HG02870 (cell line): Measurements from ENCODE around the gene CDK18.
"Not testable (repeated sequence)": the region's sequence is repeated elsewhere in the genome, so short reads cannot be mapped to it uniquely, and the experiment has no call there.

ENCODE experiments used
- ATAC-seq: cut with Tn5 transposase; IDR thresholded peaks from one replicate; pipeline ENCODE4 v1.9.1; 2021; ENCODE audit warnings: mild to moderate bottlenecking, moderate library complexity; ENCODE audit not compliant: unreplicated experiment

The CDK18 gene

DNA sequence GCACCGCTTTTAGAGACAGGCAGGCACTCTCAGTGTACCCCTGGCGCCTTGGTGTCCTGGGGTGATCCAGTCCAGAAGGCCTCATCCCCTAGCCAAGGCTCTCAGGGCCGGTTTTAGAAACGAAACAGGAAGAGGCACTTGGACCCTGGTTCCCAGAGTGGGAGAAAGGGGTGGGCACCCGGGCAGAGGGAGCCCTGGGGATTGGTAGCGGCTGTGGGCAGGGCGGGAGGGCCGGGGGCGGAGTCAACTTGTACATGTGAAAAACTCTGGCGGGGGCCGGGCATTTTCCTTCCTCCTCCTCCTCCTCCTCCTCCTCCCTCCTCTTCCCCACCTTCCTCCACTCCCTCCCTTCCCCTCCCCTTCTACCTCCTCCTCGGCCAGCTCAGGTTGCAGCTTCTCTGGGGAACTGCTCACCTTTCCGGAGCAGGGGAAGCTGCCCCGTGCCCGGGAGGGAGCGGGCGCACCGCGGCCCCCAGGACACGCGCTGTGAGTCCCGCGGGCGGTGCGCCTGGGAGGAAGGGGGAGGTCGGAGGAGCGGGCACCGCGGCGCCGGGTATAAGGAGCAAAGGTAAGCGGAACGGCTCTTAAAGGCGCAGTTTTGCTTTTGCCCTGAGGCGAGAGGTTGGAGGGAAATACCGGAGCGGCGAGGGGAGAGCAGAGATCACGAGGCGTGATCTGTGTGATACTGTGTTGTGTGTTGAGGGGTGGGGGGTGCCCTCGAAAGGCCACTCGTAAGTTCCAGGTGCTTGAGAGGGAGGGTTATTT, at the start of gene CDK18:
TSS of gene CDK18 (plus strand) at position 359 of the 765 bp plus-strand sequence. CDS start 18,499 bp downstream, outside the sequence.
- no peak for ATAC-seq

DNA sequence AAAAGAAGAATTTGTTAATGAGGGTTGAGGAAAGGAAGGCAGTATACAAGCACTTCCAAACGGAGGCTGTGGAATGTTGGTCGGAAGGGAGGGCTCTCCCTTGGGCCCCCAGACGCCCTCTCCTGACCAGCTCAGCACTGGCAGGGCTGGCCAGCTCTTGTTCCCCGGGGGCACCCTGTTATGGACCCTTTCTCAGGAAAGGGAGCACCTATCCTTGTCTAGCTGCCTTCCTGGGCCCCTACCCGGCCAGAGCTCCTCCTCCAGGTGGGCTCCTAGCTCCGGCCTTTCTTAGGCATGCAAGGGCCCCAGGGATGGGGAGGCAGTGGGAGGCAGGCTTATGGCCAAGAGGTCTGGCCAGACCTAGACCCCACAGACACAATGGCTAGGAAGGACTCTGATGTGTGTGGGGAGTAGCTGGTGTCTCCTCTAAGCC, 49.5 kb upstream of the CDK18 start:
- ATAC-seq, result no peak

DNA sequence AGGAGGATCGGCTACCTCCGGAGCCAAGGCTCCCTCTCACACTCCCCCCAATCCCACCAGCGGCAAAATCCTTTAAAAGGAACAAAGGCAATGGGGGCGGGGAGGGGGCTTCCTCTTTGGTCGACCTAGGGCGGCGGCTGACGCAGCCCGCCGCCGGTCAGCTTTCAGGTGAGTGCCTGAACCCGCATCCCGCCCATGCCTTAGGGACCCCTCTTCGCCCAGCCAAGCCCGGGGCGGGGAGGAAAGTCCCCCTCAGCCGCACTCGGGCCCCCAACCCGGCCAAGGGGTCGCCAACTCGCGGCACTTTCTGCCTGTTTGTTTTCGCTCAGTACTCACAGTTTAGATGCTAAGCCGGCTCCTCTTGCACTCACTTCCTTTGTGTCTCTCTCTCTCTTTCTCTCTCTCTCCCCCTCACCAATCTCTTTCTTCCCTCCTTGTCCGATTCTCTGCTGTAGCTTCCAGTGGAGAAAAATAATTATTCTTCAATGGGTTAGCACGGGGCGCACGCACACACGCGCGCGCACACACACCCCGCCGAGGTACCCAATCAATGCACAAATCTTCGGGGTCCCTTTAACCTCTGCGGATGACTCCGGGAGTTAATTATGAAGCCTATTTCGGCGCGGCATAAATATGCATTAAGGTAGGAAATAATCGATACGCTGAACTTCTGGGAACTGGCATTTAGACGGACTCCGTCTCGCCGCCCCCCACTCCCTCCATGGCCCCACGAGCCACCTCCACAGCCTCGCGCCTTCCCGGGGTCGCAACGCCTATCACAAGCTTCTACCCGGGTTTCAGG, 48.7 kb upstream of the CDK18 start, which contains the start of gene BLACAT1:
TSS of gene BLACAT1 (minus strand) at position 465 of the 802 bp plus-strand sequence.
- ATAC-seq, result no peak

GRCh38 chr1:205456383-205456867, 48.0 kb upstream of the CDK18 start:
- no peak for ATAC-seq

DNA sequence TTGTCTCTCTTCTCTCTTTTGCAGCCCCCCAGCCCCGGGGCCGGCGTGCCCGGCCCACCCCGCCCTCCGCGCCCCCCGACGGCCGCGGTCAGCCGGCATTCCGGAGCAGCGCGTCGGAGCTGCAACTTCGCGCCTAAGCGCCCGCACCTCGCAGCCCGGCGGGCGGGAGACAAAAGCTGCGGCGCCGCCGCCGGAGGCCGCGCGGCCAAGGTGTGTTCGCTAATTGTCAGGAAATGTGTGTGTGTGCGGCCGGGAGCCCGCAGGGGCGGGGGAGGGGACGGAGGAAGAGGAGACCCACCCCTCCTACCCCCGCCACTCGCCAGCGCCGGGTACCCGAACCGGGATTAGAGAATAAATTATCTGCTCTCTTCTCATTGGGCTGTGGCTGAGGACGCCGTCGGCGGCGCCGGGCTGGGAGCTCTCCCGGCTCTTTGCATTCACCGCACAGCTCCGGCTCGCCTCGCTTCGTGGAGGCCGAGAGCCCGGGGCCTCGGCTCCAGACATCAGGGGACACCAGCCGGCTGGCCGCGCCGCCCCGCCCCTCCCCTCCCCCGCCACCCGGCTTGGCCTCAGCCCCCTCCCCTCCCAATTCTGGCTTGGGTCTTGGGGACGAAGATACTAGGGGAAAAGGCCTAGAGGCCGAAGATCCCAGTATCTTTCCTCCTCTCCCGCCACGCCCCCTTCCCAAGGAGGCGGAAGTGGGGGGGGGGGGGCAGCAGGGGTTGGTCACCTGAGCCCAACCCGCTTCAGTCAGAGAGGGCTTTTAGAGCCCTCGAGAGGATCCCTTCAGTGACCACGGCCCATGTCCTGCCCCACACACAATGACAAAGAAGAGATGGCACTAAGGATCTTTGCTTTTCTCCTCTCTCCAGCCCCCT, 47.4 kb upstream of the CDK18 start:
- ATAC-seq, result no peak

DNA sequence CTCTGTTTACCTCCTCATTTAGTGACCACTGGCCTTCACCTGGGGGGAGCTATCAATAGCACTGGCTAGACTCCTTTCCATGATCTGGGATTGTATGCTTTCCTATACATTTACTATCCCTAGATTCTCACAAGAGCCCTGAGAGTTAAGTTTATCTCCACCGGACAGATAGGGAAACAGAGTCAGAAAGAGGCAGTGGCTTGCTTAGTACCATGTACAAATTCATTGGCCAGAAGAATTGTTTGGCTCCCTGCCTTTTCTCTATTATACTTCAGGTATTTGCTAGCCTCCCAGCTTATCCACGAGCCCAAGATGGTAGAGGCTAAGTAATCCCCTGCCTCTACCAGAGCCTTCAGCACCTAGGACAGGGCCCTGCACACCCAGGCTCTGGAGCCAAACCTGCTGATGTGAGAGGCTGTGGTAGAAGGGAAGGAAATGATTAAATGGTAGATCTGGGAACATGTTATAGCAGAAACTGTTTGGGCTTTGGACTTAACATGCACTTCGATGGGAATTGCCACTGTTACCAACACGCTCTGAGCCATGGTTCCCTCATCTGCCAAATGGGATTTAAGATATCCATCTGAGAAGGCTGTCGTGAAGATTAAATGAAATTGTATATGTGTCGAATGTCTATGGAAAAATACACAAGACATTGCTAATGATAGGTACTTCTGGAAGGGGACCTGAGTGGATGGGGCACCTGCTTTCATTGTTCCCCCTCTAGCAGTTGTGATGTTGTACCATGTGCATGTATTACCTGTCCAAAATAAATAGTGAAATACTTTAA, 45.5 kb upstream of the CDK18 start:
- no peak for ATAC-seq

DNA sequence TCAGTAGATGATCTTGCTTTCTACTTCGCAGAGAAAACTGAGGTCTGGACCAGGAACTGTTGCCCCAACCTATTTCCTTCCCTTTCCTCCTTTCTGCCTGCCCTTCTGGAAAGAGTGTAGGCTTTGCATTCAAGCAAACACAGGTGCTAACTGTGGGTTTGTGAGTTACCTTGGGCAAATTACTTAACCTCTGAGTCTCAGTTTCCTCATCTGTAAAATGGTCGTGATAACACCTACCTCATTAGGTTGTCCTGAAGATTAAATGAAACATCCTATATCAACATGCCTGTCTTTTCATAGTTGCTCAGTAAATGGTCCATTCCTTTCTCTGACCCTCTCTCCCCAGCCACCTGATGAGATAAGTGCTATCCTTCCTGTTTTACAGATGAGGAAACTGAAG, 39.1 kb upstream of the CDK18 start:
- ATAC-seq, result no peak

GRCh38 chr1:205466595-205467220, 37.8 kb upstream of the CDK18 start:
- ATAC-seq, result no peak

DNA sequence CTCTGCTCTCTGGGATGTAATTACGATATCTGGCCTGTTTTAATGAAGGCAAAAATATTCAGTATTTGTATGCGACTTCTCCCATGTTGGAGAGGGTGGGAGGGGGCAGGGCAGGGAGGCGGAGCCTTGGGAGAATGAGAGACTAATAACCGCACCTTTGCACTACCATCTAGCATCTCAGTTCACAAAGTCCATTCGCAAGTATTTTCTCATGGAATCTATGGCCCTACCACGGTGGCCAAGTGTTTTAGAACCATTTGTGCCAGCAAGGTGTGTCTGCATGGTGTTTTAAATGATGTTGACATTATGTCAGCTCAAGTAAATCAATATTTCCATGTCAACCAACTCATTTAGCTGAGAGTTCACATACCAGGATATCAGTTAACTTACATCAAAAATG, 34.3 kb upstream of the CDK18 start:
- no peak for ATAC-seq

DNA sequence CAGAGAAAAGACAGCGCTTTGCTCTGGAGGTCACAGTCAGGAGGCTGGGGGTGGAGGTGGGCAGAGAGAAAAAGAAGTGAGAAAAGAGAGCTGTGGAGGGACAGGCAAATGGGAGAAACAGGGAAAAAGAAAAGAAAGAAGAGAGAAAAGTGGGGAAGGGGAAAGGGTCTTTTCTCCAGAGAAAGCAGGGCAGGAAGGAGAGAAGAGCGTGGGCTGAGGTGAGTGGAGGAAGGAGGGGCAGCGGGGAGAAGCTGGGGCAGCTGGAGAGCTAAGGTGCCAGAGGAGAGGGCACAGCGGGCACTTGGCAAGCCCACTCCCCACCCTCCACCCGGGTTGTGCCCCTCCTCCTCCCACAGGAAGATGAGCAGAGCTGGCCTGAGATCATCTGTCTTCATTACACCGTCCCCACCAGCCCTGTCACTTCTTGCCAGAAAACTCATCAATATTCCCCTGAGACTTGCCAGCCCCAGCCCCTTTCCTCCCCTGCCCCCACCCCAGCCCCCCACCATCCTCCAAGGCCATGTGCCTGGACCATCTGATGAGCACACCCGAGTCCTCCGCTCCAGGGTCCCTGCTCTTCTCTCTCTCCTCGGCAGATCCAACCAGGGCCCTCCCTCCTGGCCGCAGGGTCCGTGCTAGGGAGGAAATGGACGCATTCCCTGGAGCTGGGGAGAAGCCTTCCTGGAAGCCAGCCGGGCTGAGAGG, 31.6 kb upstream of the CDK18 start:
- no peak for ATAC-seq

- no peak for ATAC-seq
Observed at GRCh38 chr1:205473475-205473874, 31.0 kb upstream of the CDK18 start.

DNA sequence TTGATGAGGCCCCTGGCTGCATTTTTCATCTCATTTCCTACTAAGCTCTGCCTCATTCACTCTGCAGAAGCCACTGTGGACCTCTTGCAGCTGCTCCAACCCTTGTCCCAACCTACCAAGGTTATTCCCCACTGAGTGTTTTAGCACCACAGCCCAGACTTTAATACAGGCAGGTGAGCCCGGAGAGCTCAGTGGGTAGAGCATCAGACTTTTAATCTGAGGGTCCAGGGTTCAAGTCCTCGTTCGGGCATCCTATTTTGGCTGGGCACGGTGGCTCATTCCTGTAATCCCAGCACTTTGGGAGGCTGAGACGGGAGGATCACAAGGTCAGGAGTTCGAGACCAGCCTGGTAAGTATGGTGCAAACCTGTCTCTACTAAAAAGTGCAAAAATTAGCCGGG, 30.5 kb upstream of the CDK18 start:
- no peak for ATAC-seq

GRCh38 chr1:205474571-205474970, 29.9 kb upstream of the CDK18 start:
- ATAC-seq, result no peak

DNA sequence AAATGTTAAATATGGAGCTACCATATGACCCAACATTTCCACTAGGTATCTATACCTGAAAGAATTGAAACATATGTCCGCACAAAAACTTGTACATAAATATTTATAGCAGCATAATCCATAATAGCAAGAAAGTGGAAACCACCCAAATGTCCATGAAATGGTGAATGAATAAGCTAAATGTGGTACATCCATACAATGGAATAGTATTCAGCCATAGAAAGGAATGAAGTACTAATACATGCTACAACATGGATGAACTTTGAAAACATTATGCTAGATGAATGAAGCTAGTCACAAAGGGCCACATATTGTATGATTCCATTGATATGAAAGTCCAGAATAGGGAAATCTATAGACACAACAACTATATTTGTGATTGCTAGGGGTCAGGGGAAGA, 28.6 kb upstream of the CDK18 start:
- no peak for ATAC-seq

- ATAC-seq, result no peak
Observed at GRCh38 chr1:205476648-205477047, 27.8 kb upstream of the CDK18 start.

- no peak for ATAC-seq
Observed at GRCh38 chr1:205477121-205477758, 27.2 kb upstream of the CDK18 start.

DNA sequence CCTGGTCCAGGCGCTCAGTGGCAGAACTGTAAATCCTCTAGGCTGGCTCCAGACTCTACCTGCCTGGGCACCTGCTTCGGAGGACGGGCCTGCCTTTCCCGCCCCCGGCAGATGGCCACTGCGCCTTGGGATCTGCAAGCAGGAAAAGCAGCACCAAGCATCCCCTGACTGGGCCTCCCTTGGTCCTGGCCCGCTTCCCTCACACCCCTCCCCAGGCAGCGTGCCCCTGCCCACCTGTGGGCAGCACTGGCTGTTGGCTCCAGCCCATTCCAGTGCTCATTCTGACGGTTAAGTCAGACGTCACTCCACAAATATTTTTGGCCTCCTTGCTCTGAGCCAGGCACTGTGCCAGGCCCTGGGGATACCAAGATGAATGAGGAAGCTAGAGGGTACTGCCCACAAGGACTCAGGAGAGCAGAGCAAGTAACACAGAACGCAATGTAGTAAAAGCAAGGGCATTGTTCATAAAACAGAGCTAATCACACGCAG, 26.7 kb upstream of the CDK18 start:
- ATAC-seq, result no peak

GRCh38 chr1:205478985-205479384, 25.5 kb upstream of the CDK18 start:
- not testable (repeated sequence) for ATAC-seq
